Kidney capillary endothelial cell (primary cell): ENCODE data around the gene TMC4.
A peak's percentile ranks its signal among the peaks of the same experiment; 100 is the strongest.

ENCODE experiments used
- DNase-seq: peaks from one replicate; pipeline ENCODE4 v3.0.0-alpha.2; 2018; ENCODE audit warnings: low spot score

TMC4 gene

DNA sequence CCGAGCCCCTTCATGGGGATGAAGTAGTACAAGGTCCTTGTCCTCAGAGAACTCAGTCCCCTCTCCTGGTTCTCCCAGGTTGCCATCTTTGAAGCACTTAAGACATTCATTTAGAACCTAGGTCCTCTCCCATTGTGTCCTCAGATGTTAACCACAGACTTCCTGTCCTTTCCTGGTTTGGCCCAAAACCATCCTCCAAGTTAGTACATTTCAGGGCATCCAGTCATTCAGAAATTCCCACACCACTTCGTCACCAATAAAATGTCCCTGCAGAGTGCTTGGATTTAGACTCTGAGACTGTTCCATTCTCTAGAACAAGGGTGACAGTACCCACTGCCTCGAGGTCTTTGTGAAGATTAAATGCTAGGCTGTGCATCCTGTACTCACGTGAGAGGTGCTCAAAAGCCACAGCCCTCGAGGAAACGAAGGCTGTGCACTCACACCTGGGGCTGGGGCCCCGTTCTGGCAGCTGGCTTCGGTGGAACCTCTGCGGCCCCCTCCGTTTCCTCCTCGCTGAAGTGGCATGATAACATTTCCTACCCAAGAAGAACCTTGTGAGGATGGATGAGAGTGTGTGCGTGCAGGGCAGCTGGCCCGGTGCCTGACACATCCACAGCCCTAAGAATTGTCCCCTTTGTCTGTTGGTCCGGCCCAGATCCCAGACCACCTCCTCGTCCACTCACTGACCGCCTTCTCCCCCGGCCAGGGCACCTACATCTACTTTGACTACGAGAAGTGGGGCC lies 18.2 kb downstream of the TMC4 start:
- DNase-seq, result no peak

DNA sequence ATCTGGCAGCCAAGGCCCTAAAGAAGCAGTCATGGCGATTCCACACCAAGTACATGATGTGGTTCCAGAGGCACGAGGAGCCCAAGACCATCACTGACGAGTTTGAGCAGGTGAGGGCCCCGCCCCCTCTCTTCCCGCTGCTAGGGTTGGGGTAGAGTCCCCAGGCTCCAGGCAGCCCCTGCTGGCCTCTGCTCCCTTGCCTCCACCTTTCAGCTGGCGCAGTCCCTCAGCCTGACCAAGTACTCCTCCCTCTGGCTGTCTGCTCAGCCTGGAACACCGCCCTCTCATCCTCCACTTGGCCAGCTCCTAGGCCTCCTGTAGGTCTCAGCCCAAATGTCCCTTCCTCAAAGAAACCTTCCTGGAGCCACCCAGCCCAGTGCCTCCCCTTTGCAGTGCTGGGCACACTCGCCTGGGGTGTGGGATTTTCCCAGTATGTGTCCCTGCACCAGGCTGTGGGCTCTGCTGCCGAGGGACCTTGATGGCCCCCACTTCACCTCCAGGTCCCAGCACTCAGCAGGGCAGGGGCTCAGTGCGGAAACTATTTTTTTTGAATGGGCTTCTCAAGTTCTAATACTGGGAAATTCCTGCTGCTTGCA lies 19.1 kb downstream of the TMC4 start:
- no peak for DNase-seq

DNA sequence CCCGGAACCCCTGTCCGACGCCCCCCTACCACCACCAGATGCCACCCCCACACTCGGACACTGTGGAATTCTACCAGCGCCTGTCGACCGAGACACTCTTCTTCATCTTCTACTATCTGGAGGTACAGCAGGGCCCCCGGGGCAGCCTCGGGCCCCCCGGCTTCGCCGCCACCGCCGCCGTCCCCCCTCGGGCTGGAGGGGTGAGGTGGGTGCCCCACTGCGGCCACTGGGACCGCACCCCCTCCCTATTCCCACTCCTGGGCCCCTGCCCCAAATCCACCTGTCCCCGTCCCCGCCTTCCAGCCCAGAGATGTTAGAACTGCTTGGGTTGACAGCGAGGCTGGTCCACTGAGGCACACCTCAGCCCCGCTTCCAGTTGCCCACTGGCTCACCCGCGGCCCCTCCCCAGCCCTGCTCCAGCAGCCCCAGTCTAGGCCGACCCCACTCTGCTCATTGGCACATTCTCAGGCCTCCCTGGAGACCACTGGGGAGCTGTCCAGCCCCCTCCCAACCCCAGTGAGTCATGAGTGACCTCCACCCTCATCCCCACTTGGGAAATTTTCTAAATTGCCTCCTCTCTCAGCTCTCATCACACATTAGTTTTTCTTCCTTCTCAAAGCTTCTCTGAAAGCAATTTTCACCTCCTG lies 20.0 kb downstream of the TMC4 start:
- no peak for DNase-seq

DNA sequence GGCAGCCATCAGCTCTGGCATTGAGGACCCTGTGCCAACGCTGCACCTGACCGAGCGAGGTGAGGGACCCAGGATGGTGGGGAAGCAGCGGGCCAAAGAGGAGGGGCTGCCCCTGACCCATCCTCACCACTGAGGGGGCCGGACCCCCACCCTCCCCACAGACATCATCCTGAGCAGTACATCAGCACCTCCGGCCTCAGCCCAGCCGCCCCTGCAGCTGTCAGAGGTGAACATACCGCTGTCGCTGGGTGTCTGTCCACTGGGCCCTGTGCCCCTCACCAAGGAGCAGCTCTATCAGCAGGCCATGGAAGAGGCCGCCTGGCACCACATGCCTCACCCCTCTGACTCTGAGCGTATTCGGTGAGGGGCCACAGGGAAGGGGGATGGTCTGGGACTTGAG lies 20.7 kb downstream of the TMC4 start:
- DNase-seq, result no peak

DNA sequence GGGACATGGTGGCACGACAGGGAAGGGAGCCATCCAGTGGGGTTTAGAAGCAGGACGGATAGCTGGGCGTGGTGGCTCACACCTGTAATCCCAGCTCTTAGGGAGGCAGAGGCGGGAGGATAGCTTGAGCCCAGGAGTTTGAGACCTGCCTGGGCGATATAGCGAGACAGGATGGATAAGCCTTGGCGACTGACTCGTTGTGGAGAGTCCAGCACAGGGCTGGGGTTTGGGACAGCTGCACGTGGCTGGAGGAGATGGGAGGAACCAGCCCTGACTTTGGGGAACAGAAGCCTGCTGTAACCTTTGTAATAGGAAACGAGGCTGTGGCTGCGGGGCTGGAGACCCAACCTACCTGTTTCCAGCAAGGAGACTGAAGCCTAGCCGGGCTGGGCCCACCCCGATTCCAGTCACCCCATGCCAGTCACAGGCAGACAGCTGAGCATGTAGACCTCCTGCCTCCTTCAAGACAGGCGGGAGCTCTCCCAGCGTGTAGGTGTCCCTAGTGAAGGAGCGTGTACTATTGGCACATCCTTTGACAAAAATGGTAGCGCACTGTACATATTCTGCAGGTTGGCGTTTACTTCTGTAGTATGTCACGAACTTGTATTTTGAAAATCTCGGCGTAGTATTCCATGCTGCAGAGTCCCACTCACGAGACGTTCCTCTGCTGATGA lies 21.5 kb downstream of the TMC4 start:
- no peak for DNase-seq

DNA sequence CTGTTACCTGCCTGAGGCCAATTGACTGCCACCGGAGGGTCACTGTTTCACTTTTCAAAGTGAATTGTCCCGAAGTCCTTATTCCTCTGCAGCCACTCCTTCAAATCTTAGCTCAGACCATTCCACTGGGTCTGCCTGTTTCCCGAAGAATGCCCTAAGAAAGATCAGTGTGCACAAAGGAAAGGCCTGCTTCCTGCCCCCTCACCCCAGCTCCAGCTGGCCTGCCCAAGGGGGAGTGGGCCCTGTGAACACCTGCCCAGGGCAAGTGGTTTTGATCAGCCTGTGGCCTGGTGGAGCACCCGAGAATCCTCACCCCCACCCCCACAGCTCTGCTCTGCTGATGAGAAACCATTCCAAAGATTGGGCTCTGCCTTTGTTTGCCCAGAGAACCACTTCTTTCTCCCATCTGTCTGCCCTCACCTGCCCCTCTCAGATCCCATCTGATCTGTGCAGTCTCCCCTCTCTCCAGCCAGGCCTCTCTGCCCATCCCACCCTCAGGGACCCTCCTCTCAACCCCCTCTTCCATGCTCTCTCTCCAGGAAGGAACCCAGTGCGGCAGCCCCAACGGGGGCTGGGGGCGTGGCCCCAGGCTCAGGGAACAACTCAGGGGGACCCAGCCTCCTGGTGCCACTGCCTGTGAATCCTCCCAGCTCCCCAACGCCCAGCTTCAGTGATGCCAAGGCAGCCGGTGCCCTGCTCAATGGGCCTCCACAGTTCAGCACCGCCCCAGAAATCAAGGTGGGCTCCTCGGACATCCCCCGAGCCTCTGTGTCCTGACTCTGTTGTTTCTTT lies 23.7 kb downstream of the TMC4 start:
- DNase-seq, result peak; percentile 27

DNA sequence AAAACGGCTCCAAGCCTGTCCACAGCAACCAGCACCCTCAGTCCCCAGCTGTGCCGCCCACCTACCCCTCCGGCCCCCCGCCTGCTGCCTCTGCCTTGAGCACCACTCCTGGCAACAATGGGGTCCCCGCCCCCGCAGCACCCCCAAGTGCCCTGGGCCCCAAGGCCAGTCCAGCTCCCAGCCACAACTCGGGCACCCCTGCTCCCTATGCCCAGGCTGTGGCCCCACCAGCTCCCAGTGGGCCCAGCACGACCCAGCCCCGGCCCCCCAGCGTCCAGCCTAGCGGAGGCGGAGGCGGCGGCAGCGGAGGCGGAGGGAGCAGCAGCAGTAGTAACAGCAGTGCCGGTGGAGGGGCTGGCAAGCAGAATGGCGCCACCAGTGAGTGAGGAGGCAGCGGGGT lies 24.8 kb downstream of the TMC4 start:
- no peak for DNase-seq

DNA sequence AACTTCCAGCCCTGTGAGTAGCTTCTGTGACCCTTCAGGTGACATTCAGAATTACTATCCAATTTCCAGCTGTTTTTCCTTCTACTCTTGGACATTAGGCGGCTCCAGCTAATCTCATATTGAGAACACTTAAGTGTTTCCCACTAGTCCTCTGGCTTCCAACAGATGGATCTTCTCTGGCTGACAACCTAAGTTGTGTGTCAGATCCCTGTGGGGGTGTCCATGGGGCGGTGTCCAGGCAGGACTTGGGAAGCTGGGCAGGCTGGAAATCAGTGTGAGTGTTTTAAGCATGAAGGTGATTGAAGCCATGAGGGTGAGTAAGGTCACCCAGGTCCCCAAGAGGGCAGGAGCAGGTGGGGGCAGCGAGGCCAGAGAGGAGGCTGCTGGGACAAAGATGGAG lies 25.3 kb downstream of the TMC4 start:
- DNase-seq, result no peak

DNA sequence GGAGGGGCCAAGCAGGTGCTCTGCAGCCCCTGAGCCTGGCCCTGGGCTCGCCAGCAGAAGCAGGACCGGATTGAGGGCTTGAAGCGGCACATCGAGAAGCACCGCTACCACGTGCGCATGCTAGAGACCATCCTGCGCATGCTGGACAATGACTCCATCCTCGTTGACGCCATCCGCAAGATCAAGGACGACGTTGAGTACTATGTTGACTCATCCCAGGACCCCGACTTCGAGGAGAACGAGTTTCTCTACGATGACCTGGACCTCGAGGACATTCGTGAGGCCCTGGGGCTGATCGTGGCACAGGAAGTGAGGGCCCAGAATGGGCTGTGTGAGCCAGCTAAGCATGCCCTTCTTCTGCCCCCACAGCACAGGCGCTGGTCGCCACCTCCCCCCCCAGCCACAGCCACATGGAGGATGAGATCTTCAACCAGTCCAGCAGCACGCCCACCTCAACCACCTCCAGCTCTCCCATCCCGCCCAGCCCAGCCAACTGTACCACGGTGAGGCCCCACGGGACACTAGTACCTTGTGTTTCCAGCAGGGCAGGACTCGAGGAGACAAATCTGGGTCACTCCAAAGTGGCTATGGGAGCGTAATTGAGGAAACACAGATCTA lies 27.3 kb downstream of the TMC4 start:
- no peak for DNase-seq

DNA sequence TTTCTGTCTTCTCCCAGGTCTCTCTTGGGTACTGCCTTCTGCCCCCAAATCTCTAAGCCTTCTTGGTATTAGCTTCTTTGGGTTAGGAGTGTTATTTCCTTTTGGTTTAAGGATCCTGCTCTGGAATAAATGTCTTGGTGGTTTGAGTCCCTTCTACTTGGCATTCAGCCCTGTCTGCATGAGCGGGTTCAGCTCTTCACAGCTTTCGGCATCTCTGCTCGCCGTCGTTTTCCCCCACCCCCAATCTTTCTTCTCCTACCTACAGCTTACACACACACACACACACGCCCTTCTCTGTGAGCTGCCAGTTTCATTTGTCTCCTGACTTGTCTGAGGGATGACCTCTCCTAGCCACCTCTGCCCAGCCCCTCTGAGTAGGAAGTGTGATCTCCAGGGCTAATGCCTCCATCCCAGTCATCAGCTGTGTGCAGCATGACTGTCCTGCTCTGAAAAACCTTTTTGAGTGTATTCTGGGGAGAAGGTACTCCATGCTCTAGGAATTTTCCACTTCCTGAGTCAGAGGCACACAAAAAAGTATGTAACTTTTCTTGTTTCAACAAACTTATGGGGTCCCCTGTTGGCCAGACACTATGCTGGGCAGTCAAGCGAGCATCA lies 30.7 kb downstream of the TMC4 start:
- DNase-seq, result no peak

DNA sequence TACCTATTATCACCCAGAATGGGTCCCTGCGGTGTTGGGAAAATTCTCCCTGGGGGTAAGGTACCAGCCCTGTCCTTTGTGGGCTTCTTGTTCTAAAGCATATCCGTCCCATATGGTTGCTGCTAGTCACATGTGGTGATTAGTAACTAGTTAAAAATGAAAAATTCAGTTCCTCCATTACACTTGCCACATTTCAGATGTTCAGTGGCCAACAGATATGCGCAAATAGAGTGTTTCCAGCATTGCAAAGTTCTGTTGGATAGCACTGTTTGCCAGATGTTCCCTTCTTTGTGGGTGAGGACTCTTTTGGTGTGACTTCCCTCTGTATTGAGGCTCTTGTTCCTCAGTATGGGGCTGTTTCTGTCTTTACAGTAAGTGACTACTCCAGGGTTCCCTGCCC lies 31.6 kb downstream of the TMC4 start:
- DNase-seq, result no peak

DNA sequence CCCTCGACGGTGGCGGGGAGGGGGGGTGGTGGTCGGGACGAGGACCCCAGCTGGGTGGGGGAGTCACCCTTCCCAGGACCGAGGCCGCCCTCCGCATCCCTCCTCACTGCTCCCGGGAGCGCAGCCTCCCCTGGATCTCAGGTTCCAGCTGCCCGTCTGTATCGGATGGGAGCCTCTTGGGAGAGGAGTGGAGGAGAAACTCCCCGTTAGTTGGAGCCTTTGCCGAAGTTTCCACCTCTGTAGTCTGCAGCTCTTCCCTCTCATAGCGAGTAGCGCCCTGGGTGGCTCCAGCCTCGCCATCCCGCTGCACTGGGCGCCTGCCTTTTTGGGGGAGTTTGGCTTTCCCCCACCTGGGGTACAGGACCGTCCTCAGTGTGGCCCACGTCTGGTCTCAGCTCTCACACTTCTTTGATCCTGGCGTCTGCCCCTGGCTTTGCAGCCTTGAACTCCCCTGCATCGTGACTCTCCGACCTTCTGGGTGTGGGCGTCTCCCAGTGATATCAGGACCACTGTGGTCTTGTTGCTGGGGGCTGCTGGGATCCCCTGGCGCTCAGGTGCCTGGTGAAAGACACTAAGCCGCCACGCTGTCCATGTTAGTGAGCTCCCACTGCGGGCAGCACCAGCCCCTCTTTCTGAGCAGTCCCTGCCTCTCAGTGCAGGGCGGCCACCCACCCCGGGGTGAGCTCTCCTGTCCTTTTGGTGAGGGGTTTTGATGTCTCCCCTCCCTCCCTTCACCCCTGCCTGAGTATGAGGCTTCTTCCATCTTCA lies 34.3 kb downstream of the TMC4 start:
- DNase-seq, result no peak

DNA sequence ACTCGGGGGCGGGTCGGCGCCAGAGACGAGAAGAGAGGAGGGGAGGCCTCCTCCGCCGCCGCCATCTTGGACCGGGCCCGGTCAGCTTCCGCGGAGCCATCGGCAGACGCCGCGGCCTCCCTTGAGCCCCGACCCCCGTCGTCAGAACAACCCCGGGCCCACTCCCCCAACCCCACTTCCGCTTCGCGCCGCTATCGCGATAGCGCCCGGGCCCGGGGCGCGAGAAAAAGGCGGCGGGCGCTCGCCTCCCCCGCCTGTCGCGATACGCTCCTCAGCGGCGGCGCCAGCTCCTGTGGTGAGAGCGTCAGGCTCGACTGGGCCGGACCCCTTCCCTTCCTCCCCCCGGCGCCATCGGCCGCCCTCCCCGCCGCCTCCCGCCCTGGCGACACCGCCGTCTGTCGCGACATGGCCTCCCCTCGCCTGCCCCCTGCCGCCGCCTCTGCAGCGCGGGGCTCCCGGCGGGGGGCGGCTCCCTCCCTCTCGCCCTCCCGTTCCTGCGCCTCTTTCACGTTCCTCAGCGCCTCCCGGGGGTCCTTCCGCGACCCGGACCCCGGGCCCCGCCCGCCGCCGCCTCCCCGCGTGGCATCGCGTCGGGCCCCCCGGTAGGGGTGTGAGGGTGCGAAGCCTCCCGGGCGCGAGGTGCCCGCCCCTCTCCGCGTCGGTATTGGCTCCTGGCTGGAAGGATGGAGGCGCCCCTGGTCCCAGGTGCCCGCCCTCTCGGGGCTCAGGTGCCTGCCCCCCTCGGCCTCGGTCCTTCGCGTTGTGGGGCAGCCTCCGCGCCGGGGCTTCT lies 35.1 kb downstream of the TMC4 start, which contains the start of gene CNOT3:
TSS of gene CNOT3 (plus strand) at position 64 of the 790 bp plus-strand sequence. CDS start 5,217 bp downstream, outside the sequence.
- DNase-seq, result no peak

DNA sequence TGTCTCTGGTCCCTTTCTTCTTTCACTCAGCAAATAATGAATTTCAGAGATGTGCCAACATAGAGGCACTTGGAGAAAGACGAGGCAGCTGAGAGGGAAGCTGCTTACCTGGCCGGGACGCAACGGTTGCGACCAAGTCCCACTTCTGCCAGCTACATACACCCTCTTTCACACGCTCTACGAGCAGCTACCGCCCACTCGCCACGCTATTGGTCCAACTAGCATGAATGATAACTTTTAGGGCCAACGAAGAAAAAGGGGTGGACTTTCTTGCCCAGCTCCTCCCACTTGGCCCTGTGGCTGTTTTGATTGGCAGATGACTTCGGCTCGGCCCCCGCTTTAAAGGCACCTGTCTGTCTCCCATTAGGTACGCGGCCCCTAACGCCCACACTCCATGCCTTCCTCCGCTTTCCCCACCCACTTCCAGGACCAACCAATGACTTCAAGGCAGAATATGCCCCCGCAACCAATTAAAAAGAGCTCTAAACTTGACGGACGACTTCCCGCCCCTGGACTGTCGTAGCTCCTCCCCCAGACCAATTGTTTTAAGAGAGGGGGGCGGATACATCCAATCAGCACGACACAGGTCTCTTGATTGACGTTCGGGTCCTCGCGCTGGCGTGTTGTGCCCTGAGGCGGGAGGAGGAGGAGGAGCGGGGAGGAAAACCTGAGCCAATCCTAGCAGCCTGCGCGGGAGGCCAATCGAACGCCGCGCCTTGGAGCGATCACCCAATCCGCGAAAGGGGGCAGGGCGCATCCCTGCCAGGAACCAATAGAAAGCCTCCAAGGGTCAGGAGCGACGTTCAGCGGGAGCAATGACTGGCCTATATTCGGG lies 35.9 kb downstream of the TMC4 start:
- DNase-seq, result peak; percentile 100

DNA sequence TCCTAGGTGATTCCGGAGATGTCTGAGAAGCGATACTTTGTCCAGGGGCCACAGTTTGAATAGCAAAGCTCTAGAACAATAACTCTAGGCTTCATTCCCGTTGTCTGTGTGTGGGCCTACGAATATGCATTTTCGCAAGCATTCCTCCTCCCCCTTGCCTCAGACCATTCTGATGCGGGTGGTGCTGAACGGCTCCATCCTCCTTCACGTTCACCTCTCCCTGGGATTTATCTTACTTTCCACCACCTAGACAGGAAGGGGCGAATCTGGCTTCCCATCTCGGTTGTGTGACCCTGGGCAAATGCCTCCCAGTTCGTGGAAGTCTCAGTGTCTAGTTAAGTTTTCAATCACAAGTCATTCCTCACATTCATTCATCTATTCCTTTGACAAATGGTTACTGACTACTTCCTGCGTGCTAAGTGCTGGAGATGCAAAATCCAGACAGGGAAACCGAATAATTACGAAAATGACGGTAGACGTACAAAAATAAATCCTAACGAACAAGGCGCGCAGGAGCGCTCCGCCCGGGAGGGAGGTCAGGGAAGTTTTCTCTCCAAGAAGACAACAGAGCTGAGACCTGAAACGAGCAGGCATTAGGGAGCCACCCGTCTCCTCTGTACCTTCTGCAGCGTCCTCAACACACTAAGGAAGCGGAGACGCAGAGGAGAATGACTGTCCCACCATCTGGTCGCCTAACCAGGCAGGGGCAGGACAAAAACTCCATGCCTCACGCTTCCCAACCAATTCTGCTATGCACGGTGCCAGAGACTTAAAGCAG lies 36.7 kb downstream of the TMC4 start:
- no peak for DNase-seq

DNA sequence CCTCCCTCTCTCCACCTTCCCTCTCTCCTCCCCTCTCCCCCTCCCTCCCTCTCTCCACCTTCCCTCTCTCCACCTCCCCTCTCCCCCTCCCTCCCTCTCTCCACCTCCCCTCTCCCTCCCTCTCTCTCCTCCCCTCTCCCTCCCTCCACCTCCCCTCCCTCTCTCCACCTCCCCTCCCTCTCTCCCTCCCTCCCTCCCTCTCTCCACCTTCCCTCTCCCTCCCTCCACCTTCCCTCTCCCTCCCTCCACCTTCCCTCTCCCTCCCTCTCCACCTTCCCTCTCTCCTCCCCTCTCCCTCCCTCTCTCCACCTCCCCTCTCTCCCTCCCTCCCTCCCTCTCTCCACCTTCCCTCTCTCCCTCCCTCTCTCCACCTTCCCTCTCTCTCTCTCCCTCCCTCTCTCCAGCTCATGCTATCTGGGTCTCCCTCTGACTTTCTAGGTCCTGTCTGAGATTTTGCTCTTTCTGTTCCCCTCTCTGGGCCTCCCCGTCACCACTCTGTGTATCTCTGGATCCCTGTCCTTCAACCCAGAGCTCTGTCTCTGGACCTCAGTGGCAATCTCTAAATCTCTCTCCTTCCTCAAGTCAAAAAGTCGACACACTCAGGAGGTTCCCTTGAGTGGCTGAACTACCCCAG lies 38.9 kb downstream of the TMC4 start:
- DNase-seq, result no peak

DNA sequence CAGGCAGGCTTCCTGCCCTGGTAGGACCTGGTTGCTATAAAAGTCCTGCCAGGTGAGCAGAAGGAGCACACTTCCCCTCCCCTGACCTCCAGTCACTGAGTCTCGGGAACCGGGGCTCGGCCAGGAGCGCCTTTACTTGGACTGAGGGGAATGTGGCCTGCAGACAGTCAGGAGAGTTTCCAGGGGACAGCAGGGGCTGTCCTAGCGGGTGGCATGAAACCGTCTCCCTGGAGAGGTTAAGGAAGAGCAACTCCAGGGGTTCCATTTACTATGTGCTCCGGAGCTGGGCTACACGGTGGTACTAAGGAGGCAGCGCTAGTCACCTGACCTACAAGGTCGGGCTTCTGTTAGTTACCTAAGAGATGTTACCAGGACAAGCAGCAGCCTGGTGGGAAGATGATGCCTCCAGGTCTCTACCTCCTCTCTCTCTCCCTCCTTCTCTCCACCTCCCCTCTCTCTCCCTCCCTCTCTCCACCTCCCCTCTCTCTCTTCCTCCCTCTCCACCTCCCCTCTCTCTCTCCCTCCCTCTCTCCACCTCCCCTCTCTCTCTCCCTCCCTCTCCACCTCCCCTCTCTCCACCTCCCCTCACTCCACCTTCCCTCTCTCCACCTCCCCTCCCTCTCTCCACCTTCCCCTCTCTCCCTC lies 39.5 kb downstream of the TMC4 start:
- peak; percentile 44 for DNase-seq
